ENCODE measurements around the gene LRBA.

The LRBA gene

GRCh38 chr4:150337734-150338133, 677.4 kb downstream of the LRBA start:
- no peak for TF ChIP-seq CTCF (conservative IDR thresholded peaks at IDR 0.05; ENCODE audit: low read depth)
- DNase-seq (ENCODE audit: low spot score) = no peak
- POLR2A ChIA-PET (ENCODE audit: low non-redundant PET) = no interaction called here
- no peak overlapping the region for H3K27ac ChIP-seq
- CTCF ChIA-PET = no interaction called here

- ChIA-PET CTCF (no interaction called here), POLR2A (ENCODE audit: low non-redundant PET) (no interaction called here)
- no peak for DNase-seq (ENCODE audit: low spot score)
- no peak for TF ChIP-seq CTCF (conservative IDR thresholded peaks at IDR 0.05; ENCODE audit: low read depth)
- H3K27ac ChIP-seq = no peak overlapping the region
Measured at GRCh38 chr4:150336676-150337412, 678.2 kb downstream of the LRBA start.

GRCh38 chr4:150332961-150333360, 682.1 kb downstream of the LRBA start:
- CTCF ChIA-PET = no interaction called here
- no peak for TF ChIP-seq CTCF (conservative IDR thresholded peaks at IDR 0.05; ENCODE audit: low read depth)
- DNase-seq (ENCODE audit: low spot score) = no peak
- POLR2A ChIA-PET (ENCODE audit: low non-redundant PET) = no interaction called here
- no peak overlapping the region for H3K27ac ChIP-seq

- H3K27ac ChIP-seq = no peak overlapping the region
- ChIA-PET CTCF (no interaction called here), POLR2A (ENCODE audit: low non-redundant PET) (no interaction called here)
- TF ChIP-seq CTCF (conservative IDR thresholded peaks at IDR 0.05; ENCODE audit: low read depth) = no peak
- DNase-seq (ENCODE audit: low spot score) = no peak
Measured at GRCh38 chr4:150332086-150332485, 683.0 kb downstream of the LRBA start.

- DNase-seq (ENCODE audit: low spot score) = no peak
- H3K27ac ChIP-seq = no peak overlapping the region
- ChIA-PET POLR2A (ENCODE audit: low non-redundant PET) (no interaction called here), CTCF (no interaction called here)
- TF ChIP-seq CTCF (conservative IDR thresholded peaks at IDR 0.05; ENCODE audit: low read depth) = no peak
Measured at GRCh38 chr4:150329373-150329772, 685.7 kb downstream of the LRBA start.

GRCh38 chr4:150328496-150328895, 686.6 kb downstream of the LRBA start:
- ChIA-PET POLR2A (ENCODE audit: low non-redundant PET) (no interaction called here), CTCF (no interaction called here)
- no peak overlapping the region for H3K27ac ChIP-seq
- no peak for TF ChIP-seq CTCF (conservative IDR thresholded peaks at IDR 0.05; ENCODE audit: low read depth)
- DNase-seq (ENCODE audit: low spot score) = no peak

Measured in RWPE1 (cell line).